ENCODE results near the gene FYN. TPM values are rescaled to one million over a fixed set of nuclear protein-coding genes. Genes with fewer than 3 reads are reported as not detected.

The FYN gene
- total RNA-seq, 1 experiment from 2014 or later: 45.4 TPM

- no peak for DNase-seq
- Histone ChIP-seq H3K36me3 (replicated peaks; ENCODE audit: control insufficient read depth, insufficient read depth, low read length) (no peaks in the 10 kb centered on the region), H3K4me3 (ENCODE audit: insufficient read depth, low read depth, low read length) (no peak overlapping the region), H3K27me3 (ENCODE audit: control insufficient read depth, insufficient read depth, low read length) (no peaks in the 10 kb centered on the region)
Measured at GRCh38 chr6:111615916-111616612, 257.2 kb downstream of the FYN start.

DNA sequence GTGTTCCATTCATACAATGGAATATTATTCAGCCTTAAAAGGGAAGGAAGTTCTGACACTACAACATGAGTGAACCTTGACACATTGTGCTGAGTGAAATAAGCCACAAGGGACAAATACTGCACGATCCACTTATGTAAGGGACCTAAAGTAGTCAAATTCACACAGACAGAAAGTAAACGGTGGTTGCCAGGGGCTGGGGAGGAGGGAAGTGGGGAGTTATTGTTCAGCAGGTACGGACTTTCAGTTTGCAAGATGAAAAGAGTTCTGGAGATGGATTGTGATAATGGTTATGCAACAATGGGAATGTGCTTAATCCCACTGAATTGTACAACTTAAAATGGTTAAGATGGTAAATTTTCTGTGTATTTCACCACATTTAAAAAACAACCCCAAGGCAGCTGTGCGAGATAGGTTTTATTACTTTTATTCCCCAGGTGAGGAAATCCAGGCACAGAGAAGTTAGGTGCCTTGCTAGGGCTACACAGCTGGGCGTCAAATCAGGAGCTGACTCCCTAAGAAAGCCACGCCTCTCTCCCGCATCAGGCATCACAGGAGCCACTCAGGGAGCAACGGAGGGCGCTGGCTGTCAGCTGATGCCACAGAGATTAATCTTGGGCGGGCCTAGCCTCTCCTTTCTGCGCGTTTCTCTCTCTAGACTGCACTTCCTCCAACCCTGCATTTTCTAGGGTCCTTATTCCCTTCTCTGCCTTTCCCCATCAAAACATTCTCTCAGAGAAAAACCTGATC, 258.2 kb downstream of the FYN start:
- Histone ChIP-seq H3K36me3 (replicated peaks; ENCODE audit: control insufficient read depth, insufficient read depth, low read length) (no peaks in the 10 kb centered on the region), H3K27me3 (ENCODE audit: control insufficient read depth, insufficient read depth, low read length) (no peaks in the 10 kb centered on the region), H3K4me3 (ENCODE audit: insufficient read depth, low read depth, low read length) (no peak overlapping the region)
- DNase-seq: peak; percentile 76

GRCh38 chr6:111612379-111612778, 260.9 kb downstream of the FYN start:
- Histone ChIP-seq H3K27me3 (ENCODE audit: control insufficient read depth, insufficient read depth, low read length) (no peaks in the 10 kb centered on the region), H3K4me3 (ENCODE audit: insufficient read depth, low read depth, low read length) (no peak overlapping the region), H3K36me3 (replicated peaks; ENCODE audit: control insufficient read depth, insufficient read depth, low read length) (no peaks in the 10 kb centered on the region)
- no peak for DNase-seq

- no peaks in the 10 kb centered on the region for H3K36me3 ChIP-seq (replicated peaks; ENCODE audit: control insufficient read depth, insufficient read depth, low read length)
- DNase-seq: no peak
- no peak overlapping the region for H3K4me3 ChIP-seq (ENCODE audit: insufficient read depth, low read depth, low read length)
- H3K27me3 ChIP-seq (ENCODE audit: control insufficient read depth, insufficient read depth, low read length): no peaks in the 10 kb centered on the region
Measured at GRCh38 chr6:111610548-111611172, 262.6 kb downstream of the FYN start.

Other genes starting within 250 kb of the FYN start
- gene CCN6, start 180.7 kb upstream of the FYN start, total RNA-seq (2014; rRNA removed; shearing (Covaris generic)): not detected in 2 replicates
- gene TUBE1, start 214.0 kb upstream of the FYN start, total RNA-seq (2014; rRNA removed; shearing (Covaris generic)): 24.3 and 33.1 TPM in 2 replicates
- gene FAM229B, start 214.1 kb upstream of the FYN start, total RNA-seq (2014; rRNA removed; shearing (Covaris generic)): 8.0 and 11.5 TPM in 2 replicates

Measured in H7 (cell line).